GM21423 (cell line): ENCODE data around the gene TCTN1.
A peak's percentile ranks its signal among the peaks of the same experiment; 100 is the strongest.
"Not testable (repeated sequence)": the region's sequence is repeated elsewhere in the genome, so short reads cannot be mapped to it uniquely, and the experiment has no call there.

Experiments used
- ATAC-seq: cut with Tn5 transposase; IDR thresholded peaks from one replicate; pipeline ENCODE4 v1.9.1; 2021; ENCODE audit warnings: mild to moderate bottlenecking, moderate library complexity; ENCODE audit not compliant: unreplicated experiment

TCTN1 gene

GRCh38 chr12:110635055-110635454, 21.1 kb downstream of the TCTN1 start:
- ATAC-seq, result no peak

- ATAC-seq, result no peak
Observed at GRCh38 chr12:110636516-110636915, 22.6 kb downstream of the TCTN1 start.

GRCh38 chr12:110637869-110638441, 24.0 kb downstream of the TCTN1 start:
- no peak for ATAC-seq

DNA sequence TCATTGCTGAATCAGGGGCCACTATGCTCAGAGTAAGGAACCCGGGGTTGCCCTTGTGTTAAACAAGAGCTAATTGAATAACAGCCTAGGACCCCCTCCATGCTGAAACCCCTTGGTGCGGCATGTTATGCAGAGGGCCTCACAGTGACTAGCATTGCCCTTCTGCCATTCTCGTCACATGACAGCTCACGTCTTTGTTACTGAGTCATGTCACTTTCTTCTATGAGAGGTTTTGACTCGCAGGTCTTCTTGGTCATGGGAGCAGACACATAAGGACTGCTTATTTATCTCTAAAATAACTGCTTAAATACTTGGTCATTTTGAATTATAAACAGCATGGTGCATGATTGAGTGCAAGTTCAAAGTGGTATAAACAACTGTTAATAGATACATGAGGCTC, 24.9 kb downstream of the TCTN1 start:
- no peak for ATAC-seq

DNA sequence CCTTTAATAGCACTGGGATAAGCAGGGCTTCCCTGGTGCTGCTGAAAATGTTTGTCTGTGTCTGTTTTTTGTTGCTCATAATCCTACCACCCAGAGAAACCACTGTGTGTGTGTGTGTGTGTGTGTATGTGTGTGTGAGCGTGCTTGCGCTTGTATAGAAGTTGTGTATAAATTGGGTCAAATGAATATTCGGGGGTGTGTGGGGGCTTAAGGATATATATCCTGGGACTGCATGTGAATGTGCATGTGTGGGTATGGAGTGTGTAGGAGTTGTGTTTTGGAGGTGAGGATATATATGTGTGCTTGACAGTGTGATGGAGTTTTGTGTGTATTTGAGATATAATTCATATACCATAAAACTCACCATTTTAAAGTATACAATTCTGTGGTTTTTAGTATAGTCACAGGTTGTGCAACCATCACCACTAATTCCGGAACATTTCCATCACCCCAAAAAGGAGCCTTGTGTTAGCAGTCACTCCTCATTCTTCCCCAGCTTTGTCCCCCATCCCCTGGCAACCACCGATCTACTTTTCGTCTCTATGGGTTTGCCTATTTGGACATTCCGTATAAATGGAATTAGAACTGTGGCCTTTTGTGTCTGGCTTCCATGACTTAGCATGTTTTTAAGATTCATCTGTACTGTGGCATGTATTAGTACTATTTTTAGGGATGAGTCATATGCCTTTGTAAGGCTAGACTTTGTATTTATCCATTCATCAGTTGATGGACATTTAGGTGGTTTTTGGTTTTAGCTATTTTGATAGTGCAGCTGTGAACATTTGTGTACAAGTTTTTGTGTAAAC, 25.6 kb downstream of the TCTN1 start:
- no peak for ATAC-seq

- ATAC-seq, result no peak
Observed at GRCh38 chr12:110640275-110641025, 26.5 kb downstream of the TCTN1 start.

GRCh38 chr12:110641521-110641920, 27.6 kb downstream of the TCTN1 start:
- no peak for ATAC-seq

DNA sequence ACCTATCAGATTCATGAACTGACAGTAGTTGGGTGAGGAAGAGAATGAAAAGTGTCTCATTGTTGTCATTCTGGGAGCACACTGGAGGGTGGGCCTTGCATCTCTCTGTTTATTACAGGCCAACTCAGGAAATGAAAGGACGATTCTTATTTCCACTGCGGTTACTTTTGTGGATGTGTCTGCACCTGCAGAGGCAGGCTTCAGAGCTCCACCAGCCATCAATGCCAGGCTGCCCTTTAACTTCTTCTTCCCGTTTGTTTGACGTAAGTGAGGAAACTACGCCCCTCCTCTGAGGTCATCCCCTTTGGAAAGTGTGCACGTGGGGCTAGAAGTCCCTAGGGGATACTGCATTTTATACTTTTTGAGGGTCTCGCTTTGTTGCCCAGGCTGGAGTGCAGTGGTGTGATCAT, 33.7 kb downstream of the TCTN1 start:
- peak; percentile 63 for ATAC-seq

DNA sequence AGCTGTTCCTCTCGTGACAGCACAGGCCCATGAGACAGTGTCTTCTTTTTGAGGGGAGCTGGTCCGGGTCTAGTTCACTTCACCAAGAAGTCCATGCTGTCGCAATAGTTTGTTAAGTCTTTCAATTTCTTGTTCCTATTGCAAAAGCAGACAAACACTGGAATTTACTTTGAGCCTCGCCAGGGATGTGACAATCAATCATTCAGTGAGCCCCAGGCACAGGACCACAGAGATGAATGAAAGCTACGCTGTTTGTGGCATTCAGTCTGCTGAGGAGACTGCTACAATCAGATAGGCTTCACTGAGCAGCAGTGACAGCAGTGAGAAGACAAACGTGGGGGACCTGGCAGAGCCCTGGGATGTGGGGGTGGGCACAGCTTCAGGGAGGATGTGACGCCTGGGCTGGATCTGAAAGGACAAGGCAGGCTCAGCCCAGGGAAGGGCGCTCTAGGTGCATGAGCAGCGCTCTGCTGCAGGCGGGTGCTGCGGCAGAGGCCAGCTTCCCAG, 35.5 kb downstream of the TCTN1 start:
- ATAC-seq, result no peak

- not testable (repeated sequence) for ATAC-seq
Observed at GRCh38 chr12:110654238-110654637, 40.3 kb downstream of the TCTN1 start.

- ATAC-seq, result no peak
Observed at GRCh38 chr12:110656071-110656655, 42.2 kb downstream of the TCTN1 start.

- ATAC-seq, result no peak
Observed at GRCh38 chr12:110657747-110658146, 43.8 kb downstream of the TCTN1 start.

GRCh38 chr12:110658242-110658641, 44.3 kb downstream of the TCTN1 start:
- no peak for ATAC-seq

DNA sequence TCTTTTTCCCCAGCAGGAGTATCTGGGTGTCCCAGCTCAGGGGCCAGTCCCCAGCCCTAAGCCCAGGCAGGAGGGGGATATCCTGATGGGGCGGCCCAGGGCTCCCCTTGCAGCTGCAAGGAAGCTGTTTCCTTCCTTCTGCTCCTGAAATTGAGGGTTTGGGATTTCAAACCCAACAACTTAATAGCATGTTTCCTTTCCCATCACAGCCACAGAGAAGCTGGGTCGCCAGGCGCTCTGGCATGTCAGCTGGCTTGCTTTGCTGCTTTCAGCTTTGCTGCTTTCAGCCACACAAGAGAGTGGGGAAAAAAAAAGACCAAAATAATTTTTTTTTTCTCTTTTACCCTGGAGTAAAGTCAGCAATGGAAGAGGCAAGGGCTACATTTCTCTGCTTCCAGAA, 44.9 kb downstream of the TCTN1 start:
- no peak for ATAC-seq

- peak; percentile 88 for ATAC-seq
Observed at GRCh38 chr12:110661337-110661972, 47.5 kb downstream of the TCTN1 start.

DNA sequence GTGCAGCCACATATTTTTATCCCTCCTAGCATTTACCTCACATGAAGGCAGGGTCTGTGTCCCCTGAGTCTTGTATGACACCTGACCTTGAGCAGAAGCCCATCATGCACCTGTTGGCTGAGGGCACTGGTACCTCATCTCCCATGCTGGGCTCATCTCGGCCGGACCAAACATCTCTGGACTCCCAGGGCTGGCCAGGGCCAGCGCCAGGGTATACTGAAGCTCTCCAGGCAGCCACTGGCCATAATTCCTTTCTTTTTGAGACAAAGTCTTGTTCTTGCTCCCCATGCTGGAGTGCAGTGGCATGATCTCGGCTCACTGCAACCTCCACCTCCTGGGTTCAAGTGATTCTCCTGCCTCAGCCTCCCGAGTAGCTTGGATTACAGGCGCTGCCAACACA, 53.0 kb downstream of the TCTN1 start:
- ATAC-seq, result no peak

DNA sequence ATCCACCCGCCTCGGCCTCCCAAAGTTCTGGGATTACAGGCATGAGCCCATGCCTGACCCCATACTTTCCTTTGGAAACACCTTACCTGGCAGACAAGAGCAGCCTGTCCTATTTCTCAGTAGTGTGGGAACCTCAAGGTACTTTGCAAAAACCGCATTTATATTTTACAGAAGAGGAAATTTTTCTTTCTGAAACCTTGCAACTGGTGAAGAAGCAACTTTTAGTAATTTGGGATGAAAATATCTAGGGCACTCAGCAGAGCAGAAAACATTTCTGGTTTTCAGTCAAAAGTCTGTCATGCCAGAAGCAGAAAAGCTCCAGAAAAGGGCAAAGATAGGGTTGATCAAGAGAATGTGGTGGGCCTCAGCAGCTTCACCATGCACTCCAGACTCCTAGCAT, 53.7 kb downstream of the TCTN1 start:
- ATAC-seq, result no peak

DNA sequence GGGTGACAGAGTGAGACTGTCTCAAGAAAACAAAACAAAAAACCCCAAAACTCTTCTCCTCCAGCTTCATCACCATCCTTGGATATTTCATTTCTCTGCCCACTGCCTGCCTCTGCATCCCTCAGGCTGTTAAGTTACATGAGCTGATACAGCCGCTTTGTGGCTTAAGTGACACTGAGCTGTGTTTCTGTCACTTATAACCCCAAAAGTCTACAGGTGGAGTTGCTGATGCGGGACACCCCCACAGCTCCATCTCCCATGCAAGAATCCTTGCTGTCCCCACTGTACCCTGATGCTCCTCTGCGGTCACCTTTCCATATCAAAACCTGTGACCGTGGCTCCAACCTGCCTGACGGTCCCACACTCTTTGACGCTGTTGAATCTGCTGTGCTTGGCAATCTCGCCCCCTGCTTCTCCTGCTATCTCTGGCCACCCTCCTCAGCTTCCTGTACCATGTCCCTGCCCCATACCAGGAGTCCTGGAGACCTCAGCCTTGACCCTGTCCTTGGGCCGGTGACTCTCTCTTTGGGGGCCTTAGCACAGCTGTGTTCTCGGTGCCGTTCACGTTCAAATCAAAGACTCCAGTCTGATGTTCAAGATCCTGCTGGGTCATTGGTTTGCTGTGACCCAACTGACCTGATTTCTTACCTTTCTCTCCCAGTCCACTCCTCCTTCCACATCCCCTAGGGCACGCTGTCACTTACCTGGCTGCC, 54.7 kb downstream of the TCTN1 start:
- no peak for ATAC-seq

DNA sequence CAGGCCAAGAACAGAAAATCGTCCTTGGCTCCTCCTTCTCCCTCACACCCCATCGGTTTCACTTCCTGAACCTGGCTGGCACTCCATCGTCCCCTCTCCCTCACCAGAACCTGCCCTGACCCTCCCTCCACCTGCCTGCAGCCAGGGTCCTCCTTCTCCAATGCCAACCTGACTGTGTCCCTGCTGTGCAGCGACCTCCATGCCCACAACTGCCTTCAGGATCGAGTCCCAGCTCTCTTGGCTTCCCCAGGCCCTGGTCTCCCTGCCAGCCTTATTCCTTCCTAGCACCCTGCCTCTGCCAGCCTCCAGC, 55.2 kb downstream of the TCTN1 start:
- ATAC-seq, result peak; percentile 28

DNA sequence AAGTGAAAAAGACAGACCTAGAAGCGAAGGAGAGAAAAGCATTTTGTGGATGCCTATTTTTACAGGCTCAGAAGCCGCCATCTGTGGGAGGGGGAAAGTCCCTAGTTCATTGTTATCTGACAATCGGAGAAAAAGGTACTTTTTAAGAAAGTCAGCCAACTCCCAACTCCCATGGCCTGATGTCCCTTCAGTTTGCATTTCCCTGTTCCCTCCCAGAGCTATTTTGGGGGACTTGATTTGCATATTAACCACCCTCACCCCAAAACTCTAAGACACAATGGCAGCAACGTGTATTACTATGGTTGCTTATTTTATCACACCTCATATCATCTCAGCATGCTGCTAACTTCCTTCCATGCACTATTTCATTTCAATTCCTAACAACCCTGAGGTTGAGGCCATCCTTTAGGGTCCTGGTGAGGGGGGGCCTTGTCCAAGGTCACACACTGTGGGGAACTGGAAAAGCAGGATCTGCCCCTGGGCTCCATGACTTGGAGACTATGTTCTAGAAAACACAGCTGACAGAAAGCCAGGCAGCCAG, 56.3 kb downstream of the TCTN1 start:
- peak; percentile 56 for ATAC-seq
